HepG2 (cell line): ENCODE data around the gene C11orf68. TPM values are rescaled to one million over a fixed set of nuclear protein-coding genes. Genes with fewer than 3 reads are reported as not detected.

Experiments
- AGO2 ChIP-seq: fragments of 200-400 bp; formaldehyde crosslinking; optimal IDR thresholded peaks from 2 replicates; pipeline ENCODE3; 2017; ENCODE audit warnings: mild to moderate bottlenecking, low read depth, low read length, moderate library complexity
- CHD4 ChIP-seq: fragments of 200-600 bp; sonication (generic); IDR thresholded peaks from 2 replicates; pipeline ENCODE4 v1.7.0; 2017; ENCODE audit warnings: mild to moderate bottlenecking, low read length, borderline replicate concordance
- FOXM1 ChIP-seq: sonication (generic); formaldehyde crosslinking; IDR thresholded peaks from 2 replicates; pipeline ENCODE4 v1.5.0; 2020; ENCODE audit warnings: missing genetic modification reagents
- JUNB ChIP-seq: sonication (generic); formaldehyde crosslinking; IDR thresholded peaks from 2 replicates; pipeline ENCODE4 v1.8.0; 2022; ENCODE audit warnings: missing genetic modification reagents, mild to moderate bottlenecking, borderline replicate concordance
- KDM5B ChIP-seq: sonication (generic); formaldehyde crosslinking; IDR thresholded peaks from 2 replicates; pipeline ENCODE4 v1.4.0; 2020; ENCODE audit warnings: missing genetic modification reagents, mild to moderate bottlenecking, borderline replicate concordance
- LCORL ChIP-seq, 2 experiments: fragments of 450-650 bp in 1 of 2; sonication (generic) in 1 of 2; formaldehyde crosslinking in 1 of 2; IDR thresholded peaks; 2 replicates each; pipeline versions ENCODE4 v1.5.0 to v1.6.1; 2017 to 2020; ENCODE audit warnings: antibody characterized with exemption in 1 of 2, missing genetic modification reagents in 1 of 2
- MAZ ChIP-seq, 2 experiments: sonication (generic) in 1 of 2; formaldehyde crosslinking in 1 of 2; IDR thresholded peaks; 2 replicates each; pipeline versions ENCODE4 v1.5.0 to v1.6.1; 2012 to 2020; ENCODE audit warnings: low read depth in 2 of 2, mild to moderate bottlenecking in 2 of 2, borderline replicate concordance in 1 of 2, improper control_type of control experiment in 1 of 2, low read length in 1 of 2, missing genetic modification reagents in 1 of 2, moderate library complexity in 1 of 2
- MBNL3 ChIP-seq: fragments of 250-450 bp; sonication (Bioruptor Pico); conservative IDR thresholded peaks from 2 replicates; pipeline ENCODE4 v1.8.0; 2022; ENCODE audit warnings: mild to moderate bottlenecking, inconsistent platforms
- NRL ChIP-seq: sonication (generic); formaldehyde crosslinking; IDR thresholded peaks from 2 replicates; pipeline ENCODE4 v1.5.0; 2020; ENCODE audit warnings: missing genetic modification reagents, mild to moderate bottlenecking, moderate library complexity, borderline replicate concordance
- SMAD9 ChIP-seq: sonication (generic); formaldehyde crosslinking; IDR thresholded peaks from 2 replicates; pipeline ENCODE4 v1.5.1; 2020; ENCODE audit warnings: mild to moderate bottlenecking, missing genetic modification reagents
- SP4 ChIP-seq: sonication (generic); formaldehyde crosslinking; IDR thresholded peaks from 2 replicates; pipeline ENCODE4 v1.8.1; 2023; ENCODE audit warnings: mild to moderate bottlenecking, missing genetic modification reagents
- ZBTB7B ChIP-seq: sonication (generic); formaldehyde crosslinking; IDR thresholded peaks from 2 replicates; pipeline ENCODE4 v1.4.0; 2020; ENCODE audit warnings: missing genetic modification reagents
- ZFP62 ChIP-seq: sonication (generic); formaldehyde crosslinking; IDR thresholded peaks from 2 replicates; pipeline ENCODE4 v1.4.0; 2020; ENCODE audit warnings: missing genetic modification reagents
- ZNF207 ChIP-seq: fragments of 450-650 bp; IDR thresholded peaks from 2 replicates; pipeline ENCODE4 v1.6.1; 2016; ENCODE audit warnings: antibody characterized with exemption, borderline replicate concordance
- ZNF253 ChIP-seq: sonication (generic); formaldehyde crosslinking; IDR thresholded peaks from 2 replicates; pipeline ENCODE4 v1.8.0; 2022; ENCODE audit warnings: mild to moderate bottlenecking, missing genetic modification reagents, borderline replicate concordance
- ZNF7 ChIP-seq: IDR thresholded peaks from 2 replicates; pipeline ENCODE4 v1.6.1; 2016; ENCODE audit warnings: missing biosample characterization, missing genetic modification reagents
- ZNF720 ChIP-seq: sonication (generic); formaldehyde crosslinking; IDR thresholded peaks from 2 replicates; pipeline ENCODE4 v1.4.0; 2020; ENCODE audit warnings: missing genetic modification reagents
- ZNF761 ChIP-seq: sonication (generic); formaldehyde crosslinking; conservative IDR thresholded peaks from 2 replicates; pipeline ENCODE4 v1.4.0; 2020; ENCODE audit warnings: mild to moderate bottlenecking, missing genetic modification reagents
- ZNF891 ChIP-seq: sonication (generic); formaldehyde crosslinking; IDR thresholded peaks from 2 replicates; pipeline ENCODE4 v1.5.0; 2020; ENCODE audit warnings: mild to moderate bottlenecking, missing genetic modification reagents
- ZSCAN21 ChIP-seq: sonication (generic); formaldehyde crosslinking; IDR thresholded peaks from 2 replicates; pipeline ENCODE4 v1.8.0; 2022; ENCODE audit warnings: mild to moderate bottlenecking, missing genetic modification reagents, moderate library complexity, borderline replicate concordance
- polyA plus RNA-seq, 8 experiments: library from polyadenylated mRNA; depleted of rRNA in 3 of 8; stranded (reverse) in 7 of 8; unstranded in 1 of 8; fragments of >200 nt; fragmentation: Illumina TruSeq in 4 of 8; extraction: Trizol in 4 of 8; gene quantifications; 2 replicates each; pipeline versions ENCODE4 v1.2.1 to v1.2.3, GENCODE V29; 2011 to 2016; ENCODE audit warnings: low read depth in 4 of 8, missing spikeins in 1 of 8, mixed read lengths in 1 of 8; ENCODE audit not compliant: insufficient read depth in 1 of 8
- total RNA-seq, 5 experiments: library from RNA; depleted of rRNA; stranded (reverse); fragments of >200 nt; fragmentation: Illumina TruSeq; extraction: Trizol; gene quantifications; 2 replicates each; pipeline ENCODE4 v1.2.3, GENCODE V29; 2016; ENCODE audit warnings: low read depth in 1 of 5
- TF ChIP-seq, protein P1 (sequence below): sonication (generic); formaldehyde crosslinking; IDR thresholded peaks from 2 replicates; pipeline ENCODE4 v1.4.0; 2020; ENCODE audit warnings: mild to moderate bottlenecking, low read depth, missing genetic modification reagents
- TF ChIP-seq, protein P2 (sequence below): sonication (generic); formaldehyde crosslinking; IDR thresholded peaks from 2 replicates; pipeline ENCODE4 v1.4.0; 2020; ENCODE audit warnings: missing genetic modification reagents, borderline replicate concordance
- TF ChIP-seq, protein P3 (sequence below): sonication (generic); formaldehyde crosslinking; IDR thresholded peaks from 2 replicates; pipeline ENCODE4 v1.5.0; 2020; ENCODE audit warnings: missing genetic modification reagents
- TF ChIP-seq, protein P4 (sequence below): IDR thresholded peaks from 2 replicates; pipeline ENCODE4 v1.6.1; 2012; ENCODE audit warnings: low read depth, low read length, improper control_type of control experiment

The C11orf68 gene
- total and polyA plus RNA-seq, 2 of the 13 experiments (the other 11 are each of a cell fraction or from before 2014, with no cell fraction given): 8.4 to 28.3 TPM

DNA sequence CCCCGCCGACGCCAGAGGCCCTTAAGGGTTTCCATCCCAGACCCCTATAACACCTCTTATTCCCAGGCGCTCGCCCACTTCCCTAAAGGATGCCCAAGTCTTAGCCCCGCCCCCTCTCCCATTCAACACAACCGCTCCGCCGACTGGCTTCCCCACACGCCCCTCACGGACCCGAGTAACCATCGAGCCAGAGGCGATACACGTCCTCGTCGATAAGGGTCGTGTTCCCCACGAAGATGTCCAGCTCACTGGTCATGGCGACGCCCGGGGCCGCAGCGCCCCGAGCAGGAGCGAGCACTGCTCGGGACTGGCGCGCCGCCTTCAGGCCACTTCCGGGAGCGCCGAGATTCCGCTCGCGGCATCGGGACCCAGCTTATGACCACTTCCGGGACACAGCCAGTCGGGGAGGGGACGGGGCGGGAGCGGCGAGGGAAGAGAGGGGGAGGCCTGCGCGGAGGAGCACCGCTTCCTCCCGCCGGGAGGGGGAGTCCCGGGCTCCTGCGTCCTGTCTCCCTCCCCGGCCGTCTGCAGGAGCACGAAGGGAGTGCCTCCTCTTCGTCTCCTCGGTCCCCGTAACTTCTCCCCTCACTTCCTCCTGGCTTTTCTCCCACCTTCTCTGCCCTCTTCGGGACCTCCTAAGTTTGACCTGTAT, 30.6 kb downstream of the C11orf68 start, which contains the start of gene FIBP (continued):
- TF ChIP-seq, protein P1, sequence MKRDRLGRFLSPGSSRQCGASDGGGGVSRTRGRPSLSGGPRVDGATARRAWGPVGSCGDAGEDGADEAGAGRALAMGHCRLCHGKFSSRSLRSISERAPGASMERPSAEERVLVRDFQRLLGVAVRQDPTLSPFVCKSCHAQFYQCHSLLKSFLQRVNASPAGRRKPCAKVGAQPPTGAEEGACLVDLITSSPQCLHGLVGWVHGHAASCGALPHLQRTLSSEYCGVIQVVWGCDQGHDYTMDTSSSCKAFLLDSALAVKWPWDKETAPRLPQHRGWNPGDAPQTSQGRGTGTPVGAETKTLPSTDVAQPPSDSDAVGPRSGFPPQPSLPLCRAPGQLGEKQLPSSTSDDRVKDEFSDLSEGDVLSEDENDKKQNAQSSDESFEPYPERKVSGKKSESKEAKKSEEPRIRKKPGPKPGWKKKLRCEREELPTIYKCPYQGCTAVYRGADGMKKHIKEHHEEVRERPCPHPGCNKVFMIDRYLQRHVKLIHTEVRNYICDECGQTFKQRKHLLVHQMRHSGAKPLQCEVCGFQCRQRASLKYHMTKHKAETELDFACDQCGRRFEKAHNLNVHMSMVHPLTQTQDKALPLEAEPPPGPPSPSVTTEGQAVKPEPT (CRISPR knock-in tag): no peak
- peak; percentile 69 for TF ChIP-seq AGO2
- TF ChIP-seq ZNF891: peak; percentile 40; the same call in 1 of the 2 replicates
- no peak for TF ChIP-seq JUNB (CRISPR knock-in tag)
- no peak for TF ChIP-seq ZNF761 (CRISPR knock-in tag)
- no peak for TF ChIP-seq ZNF207
- TF ChIP-seq, protein P2, sequence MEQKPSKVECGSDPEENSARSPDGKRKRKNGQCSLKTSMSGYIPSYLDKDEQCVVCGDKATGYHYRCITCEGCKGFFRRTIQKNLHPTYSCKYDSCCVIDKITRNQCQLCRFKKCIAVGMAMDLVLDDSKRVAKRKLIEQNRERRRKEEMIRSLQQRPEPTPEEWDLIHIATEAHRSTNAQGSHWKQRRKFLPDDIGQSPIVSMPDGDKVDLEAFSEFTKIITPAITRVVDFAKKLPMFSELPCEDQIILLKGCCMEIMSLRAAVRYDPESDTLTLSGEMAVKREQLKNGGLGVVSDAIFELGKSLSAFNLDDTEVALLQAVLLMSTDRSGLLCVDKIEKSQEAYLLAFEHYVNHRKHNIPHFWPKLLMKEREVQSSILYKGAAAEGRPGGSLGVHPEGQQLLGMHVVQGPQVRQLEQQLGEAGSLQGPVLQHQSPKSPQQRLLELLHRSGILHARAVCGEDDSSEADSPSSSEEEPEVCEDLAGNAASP (CRISPR knock-in tag): peak; percentile 17; the same call in 1 of the 2 replicates
- no peak for TF ChIP-seq ZNF253
- TF ChIP-seq SP4 (CRISPR knock-in tag): peak; percentile 76
- TF ChIP-seq, protein P3, sequence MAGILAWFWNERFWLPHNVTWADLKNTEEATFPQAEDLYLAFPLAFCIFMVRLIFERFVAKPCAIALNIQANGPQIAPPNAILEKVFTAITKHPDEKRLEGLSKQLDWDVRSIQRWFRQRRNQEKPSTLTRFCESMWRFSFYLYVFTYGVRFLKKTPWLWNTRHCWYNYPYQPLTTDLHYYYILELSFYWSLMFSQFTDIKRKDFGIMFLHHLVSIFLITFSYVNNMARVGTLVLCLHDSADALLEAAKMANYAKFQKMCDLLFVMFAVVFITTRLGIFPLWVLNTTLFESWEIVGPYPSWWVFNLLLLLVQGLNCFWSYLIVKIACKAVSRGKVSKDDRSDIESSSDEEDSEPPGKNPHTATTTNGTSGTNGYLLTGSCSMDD (CRISPR knock-in tag): no peak
- no peak for TF ChIP-seq ZBTB7B (CRISPR knock-in tag)
- no peak for TF ChIP-seq ZNF720
- TF ChIP-seq FOXM1 (CRISPR knock-in tag): no peak
- no peak for TF ChIP-seq ZNF7 (CRISPR knock-in tag)
- no peak for TF ChIP-seq KDM5B
- TF ChIP-seq CHD4: no peak
- no peak for TF ChIP-seq LCORL (IDR thresholded peaks at IDR 0.05)
- TF ChIP-seq LCORL (CRISPR knock-in tag; IDR thresholded peaks at IDR 0.05): peak; percentile 91
- peak; percentile 95 for TF ChIP-seq MAZ (IDR thresholded peaks at IDR 0.05; ENCODE audit: borderline replicate concordance, low read depth, low read length)
- peak; percentile 84 for TF ChIP-seq MAZ (CRISPR knock-in tag; IDR thresholded peaks at IDR 0.05; ENCODE audit: low read depth)
- TF ChIP-seq ZFP62 (CRISPR knock-in tag): 0 out of 2 replicates have a peak, but pooled peaks have one; percentile 37
- TF ChIP-seq SMAD9: no peak
- no peak for TF ChIP-seq ZSCAN21
- TF ChIP-seq NRL (CRISPR knock-in tag): peak; percentile 29; the same call in 1 of the 2 replicates
- no peak for TF ChIP-seq MBNL3
- TF ChIP-seq, protein P4, sequence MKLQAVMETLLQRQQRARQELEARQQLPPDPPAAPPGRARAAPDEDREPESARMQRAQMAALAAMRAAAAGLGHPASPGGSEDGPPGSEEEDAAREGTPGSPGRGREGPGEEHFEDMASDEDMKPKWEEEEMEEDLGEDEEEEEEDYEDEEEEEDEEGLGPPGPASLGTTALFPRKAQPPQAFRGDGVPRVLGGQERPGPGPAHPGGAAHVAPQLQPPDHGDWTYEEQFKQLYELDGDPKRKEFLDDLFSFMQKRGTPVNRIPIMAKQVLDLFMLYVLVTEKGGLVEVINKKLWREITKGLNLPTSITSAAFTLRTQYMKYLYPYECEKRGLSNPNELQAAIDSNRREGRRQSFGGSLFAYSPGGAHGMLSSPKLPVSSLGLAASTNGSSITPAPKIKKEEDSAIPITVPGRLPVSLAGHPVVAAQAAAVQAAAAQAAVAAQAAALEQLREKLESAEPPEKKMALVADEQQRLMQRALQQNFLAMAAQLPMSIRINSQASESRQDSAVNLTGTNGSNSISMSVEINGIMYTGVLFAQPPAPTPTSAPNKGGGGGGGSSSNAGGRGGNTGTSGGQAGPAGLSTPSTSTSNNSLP: peak; percentile 37; the same call in 1 of the 2 replicates
